SH-SY5Y (cell line): ENCODE results near the gene GSN.

ENCODE experiments used
- GATA2 ChIP-seq: IDR thresholded peaks from 2 replicates; pipeline ENCODE4 v1.6.1; 2011; ENCODE audit warnings: mild to moderate bottlenecking, low read depth, low read length
- GATA3 ChIP-seq: IDR thresholded peaks from 2 replicates; pipeline ENCODE4 v1.6.1; 2011; ENCODE audit warnings: low read depth, mild to moderate bottlenecking, low read length, moderate library complexity

- no peak for TF ChIP-seq GATA2
- TF ChIP-seq GATA3, result no peak
Measured at GRCh38 chr9:121310571-121310970, 42.6 kb downstream of the GSN start.
